ENCODE data around the gene HOXD13.
A peak's percentile ranks its signal among the peaks of the same experiment; 100 is the strongest.

Gene HOXD13

GRCh38 chr2:176093145-176093897, 800 bp downstream of the HOXD13 start (continued):
- peak; percentile 81 for TF ChIP-seq PRDM10 (tag by site-specific recombination; IDR thresholded peaks at IDR 0.05)
- TF ChIP-seq, protein P1, sequence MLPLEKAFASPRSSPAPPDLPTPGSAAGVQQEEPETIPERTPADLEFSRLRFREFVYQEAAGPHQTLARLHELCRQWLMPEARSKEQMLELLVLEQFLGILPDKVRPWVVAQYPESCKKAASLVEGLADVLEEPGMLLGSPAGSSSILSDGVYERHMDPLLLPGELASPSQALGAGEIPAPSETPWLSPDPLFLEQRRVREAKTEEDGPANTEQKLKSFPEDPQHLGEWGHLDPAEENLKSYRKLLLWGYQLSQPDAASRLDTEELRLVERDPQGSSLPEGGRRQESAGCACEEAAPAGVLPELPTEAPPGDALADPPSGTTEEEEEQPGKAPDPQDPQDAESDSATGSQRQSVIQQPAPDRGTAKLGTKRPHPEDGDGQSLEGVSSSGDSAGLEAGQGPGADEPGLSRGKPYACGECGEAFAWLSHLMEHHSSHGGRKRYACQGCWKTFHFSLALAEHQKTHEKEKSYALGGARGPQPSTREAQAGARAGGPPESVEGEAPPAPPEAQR (tag by site-specific recombination; IDR thresholded peaks at IDR 0.05): no peak
- no peak for TF ChIP-seq ATF2 (tag by site-specific recombination; IDR thresholded peaks at IDR 0.05; ENCODE audit: low read depth)
- no peak for TF ChIP-seq ZFP3 (tag by site-specific recombination; IDR thresholded peaks at IDR 0.05; ENCODE audit: low read depth)
- TF ChIP-seq, protein P2, sequence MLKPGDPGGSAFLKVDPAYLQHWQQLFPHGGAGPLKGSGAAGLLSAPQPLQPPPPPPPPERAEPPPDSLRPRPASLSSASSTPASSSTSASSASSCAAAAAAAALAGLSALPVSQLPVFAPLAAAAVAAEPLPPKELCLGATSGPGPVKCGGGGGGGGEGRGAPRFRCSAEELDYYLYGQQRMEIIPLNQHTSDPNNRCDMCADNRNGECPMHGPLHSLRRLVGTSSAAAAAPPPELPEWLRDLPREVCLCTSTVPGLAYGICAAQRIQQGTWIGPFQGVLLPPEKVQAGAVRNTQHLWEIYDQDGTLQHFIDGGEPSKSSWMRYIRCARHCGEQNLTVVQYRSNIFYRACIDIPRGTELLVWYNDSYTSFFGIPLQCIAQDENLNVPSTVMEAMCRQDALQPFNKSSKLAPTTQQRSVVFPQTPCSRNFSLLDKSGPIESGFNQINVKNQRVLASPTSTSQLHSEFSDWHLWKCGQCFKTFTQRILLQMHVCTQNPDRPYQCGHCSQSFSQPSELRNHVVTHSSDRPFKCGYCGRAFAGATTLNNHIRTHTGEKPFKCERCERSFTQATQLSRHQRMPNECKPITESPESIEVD (tag by site-specific recombination; IDR thresholded peaks at IDR 0.05): no peak
- TF ChIP-seq ZNF792 (tag by site-specific recombination; IDR thresholded peaks at IDR 0.05): no peak
- no peak for TF ChIP-seq KLF10 (tag by site-specific recombination; IDR thresholded peaks at IDR 0.05)
- TF ChIP-seq, protein P3, sequence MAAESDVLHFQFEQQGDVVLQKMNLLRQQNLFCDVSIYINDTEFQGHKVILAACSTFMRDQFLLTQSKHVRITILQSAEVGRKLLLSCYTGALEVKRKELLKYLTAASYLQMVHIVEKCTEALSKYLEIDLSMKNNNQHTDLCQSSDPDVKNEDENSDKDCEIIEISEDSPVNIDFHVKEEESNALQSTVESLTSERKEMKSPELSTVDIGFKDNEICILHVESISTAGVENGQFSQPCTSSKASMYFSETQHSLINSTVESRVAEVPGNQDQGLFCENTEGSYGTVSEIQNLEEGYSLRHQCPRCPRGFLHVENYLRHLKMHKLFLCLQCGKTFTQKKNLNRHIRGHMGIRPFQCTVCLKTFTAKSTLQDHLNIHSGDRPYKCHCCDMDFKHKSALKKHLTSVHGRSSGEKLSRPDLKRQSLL (tag by site-specific recombination; IDR thresholded peaks at IDR 0.05): no peak
- peak; percentile 66 for TF ChIP-seq ZNF335 (tag by site-specific recombination; conservative IDR thresholded peaks at IDR 0.05)
- no peak for TF ChIP-seq ZNF292 (tag by site-specific recombination; IDR thresholded peaks at IDR 0.05; ENCODE audit: borderline replicate concordance, low read depth)
- TF ChIP-seq ZNF501 (tag by site-specific recombination; IDR thresholded peaks at IDR 0.05): peak; percentile 52; the same call in 1 of the 2 replicates
- no peak for TF ChIP-seq ZNF16 (tag by site-specific recombination; IDR thresholded peaks at IDR 0.05; ENCODE audit: low read depth)
- TF ChIP-seq ZNF2 (tag by site-specific recombination; IDR thresholded peaks at IDR 0.05): peak; percentile 63
- no peak for TF ChIP-seq ZNF473 (tag by site-specific recombination; IDR thresholded peaks at IDR 0.05)
- TF ChIP-seq AEBP2 (tag by site-specific recombination; IDR thresholded peaks at IDR 0.05; ENCODE audit: borderline replicate concordance): no peak
- no peak for TF ChIP-seq ZBTB49 (tag by site-specific recombination; IDR thresholded peaks at IDR 0.05; ENCODE audit: low read depth)
- TF ChIP-seq ZBTB20 (tag by site-specific recombination; IDR thresholded peaks at IDR 0.05): peak; percentile 27; the same call in 1 of the 2 replicates
- no peak for TF ChIP-seq BCL11B (tag by site-specific recombination; IDR thresholded peaks at IDR 0.05; ENCODE audit: low read depth)
- TF ChIP-seq, protein P4, sequence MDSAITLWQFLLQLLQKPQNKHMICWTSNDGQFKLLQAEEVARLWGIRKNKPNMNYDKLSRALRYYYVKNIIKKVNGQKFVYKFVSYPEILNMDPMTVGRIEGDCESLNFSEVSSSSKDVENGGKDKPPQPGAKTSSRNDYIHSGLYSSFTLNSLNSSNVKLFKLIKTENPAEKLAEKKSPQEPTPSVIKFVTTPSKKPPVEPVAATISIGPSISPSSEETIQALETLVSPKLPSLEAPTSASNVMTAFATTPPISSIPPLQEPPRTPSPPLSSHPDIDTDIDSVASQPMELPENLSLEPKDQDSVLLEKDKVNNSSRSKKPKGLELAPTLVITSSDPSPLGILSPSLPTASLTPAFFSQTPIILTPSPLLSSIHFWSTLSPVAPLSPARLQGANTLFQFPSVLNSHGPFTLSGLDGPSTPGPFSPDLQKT (IDR thresholded peaks at IDR 0.05; ENCODE audit: borderline replicate concordance, low read depth, low read length): no peak
